GM21619 (cell line): ENCODE measurements around the gene SLC6A9.

Experiments used
- ATAC-seq: cut with Tn5 transposase; IDR thresholded peaks from one replicate; pipeline ENCODE4 v1.9.1; 2021; ENCODE audit not compliant: unreplicated experiment

Gene SLC6A9

GRCh38 chr1:43949678-43950077 is 81.6 kb downstream of the SLC6A9 start:
- no peak for ATAC-seq

- no peak for ATAC-seq
These were observed 83.3 kb downstream of the SLC6A9 start for GRCh38 chr1:43947874-43948437.

DNA sequence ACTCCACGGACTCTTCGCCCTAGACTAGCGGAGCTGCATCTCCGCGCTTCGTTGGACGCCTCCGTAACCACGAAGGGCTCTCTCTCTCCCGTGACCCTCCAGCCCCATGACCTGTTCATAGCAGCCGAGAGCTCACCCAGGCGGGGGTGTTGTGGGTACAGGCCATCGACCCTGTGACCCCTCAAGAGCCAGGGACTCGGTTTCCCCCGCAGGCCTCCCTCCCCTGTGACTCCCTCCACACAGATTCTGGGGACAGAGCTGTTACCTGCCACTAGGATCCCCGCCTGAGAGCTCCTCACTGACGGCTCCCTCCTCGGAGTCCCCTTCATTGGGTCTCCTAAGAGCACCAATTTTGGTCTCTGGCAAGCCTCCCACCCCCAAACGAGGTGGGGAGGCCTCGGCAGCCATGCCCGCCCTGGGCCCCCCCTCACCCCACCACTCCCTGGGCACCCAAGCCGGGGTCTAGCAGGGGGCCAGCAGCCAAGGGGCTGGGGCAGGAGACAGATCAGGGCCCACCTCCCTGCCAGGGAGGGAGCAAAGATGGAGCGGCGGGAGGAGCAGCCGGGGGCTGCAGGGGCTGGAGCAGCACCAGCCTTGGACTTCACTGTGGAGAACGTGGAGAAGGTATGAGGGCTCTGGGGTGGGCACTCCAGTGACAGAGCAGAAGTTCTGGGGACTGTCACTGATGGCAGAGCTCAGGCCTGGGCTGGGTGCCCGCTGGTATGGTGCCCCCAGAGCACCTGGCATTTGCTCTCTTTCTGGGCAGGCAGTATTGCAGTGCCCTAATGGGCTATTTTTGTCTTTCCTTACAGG is 84.0 kb downstream of the SLC6A9 start:
- no peak for ATAC-seq
